Neural progenitor cell (in vitro differentiated cells): ENCODE results near the gene NEMP1.

Source experiments
- CTCF ChIP-seq: fragments of 200-600 bp; sonication (generic); IDR thresholded peaks from 2 replicates; pipeline ENCODE4 v1.5.1; 2017; ENCODE audit warnings: antibody characterized with exemption, mild to moderate bottlenecking
- EZH2 ChIP-seq: fragments of 200-600 bp; sonication (generic); IDR thresholded peaks from 2 replicates; pipeline ENCODE4 v1.6.1; 2017; ENCODE audit warnings: antibody characterized with exemption, mild to moderate bottlenecking, moderate library complexity
- EZH2phosphoT487 ChIP-seq: fragments of 200-600 bp; sonication (generic); IDR thresholded peaks from 2 replicates; pipeline ENCODE4 v1.6.1; 2017; ENCODE audit warnings: antibody characterized with exemption

- TF ChIP-seq CTCF (no peak), EZH2 (no peak), EZH2phosphoT487 (no peak)
These were observed 20.0 kb upstream of the NEMP1 start for GRCh38 chr12:57098546-57098945.
